IMR-90 (cell line): ENCODE measurements around the gene CHP2. TPM values are rescaled to one million over a fixed set of nuclear protein-coding genes. Genes with fewer than 3 reads are reported as not detected.

Experiments used
- ATAC-seq: fragments of 200-7000 bp; cut with Tn5 transposase; 2 replicates; pipeline ENCODE4 v1.9.1; 2020; ENCODE audit warnings: low read depth, mild to moderate bottlenecking, moderate library complexity
- BruUV-seq: library from RNA; stranded (reverse); fragments of 400-500 nt; replicated peaks from 2 replicates; lab custom pipeline; 2021; lab: Mats Ljungman, UMichigan
- CTCF ChIA-PET: fragments of 300-600 bp; formaldehyde crosslinking; extraction: SDS; loops from one replicate; lab custom pipeline; 2021; ENCODE audit warnings: antibody characterized with exemption; lab: Yijun Ruan, JAX
- POLR2A ChIA-PET: fragments of 300-600 bp; sonication (Branson Sonifier 250); formaldehyde crosslinking; loops from one replicate; lab custom pipeline; 2022; ENCODE audit warnings: antibody characterized with exemption; ENCODE audit not compliant: unreplicated experiment; lab: Charles Lee
- DNase-seq: peaks from one replicate; pipeline ENCODE4 v3.0.0; 2013
- H2AFZ ChIP-seq: replicated peaks from 2 replicates; pipeline ENCODE3; 2013; ENCODE audit warnings: low read length, mild to moderate bottlenecking; ENCODE audit not compliant: poor library complexity
- H2AK5ac ChIP-seq: 2 replicates; pipeline ENCODE4 v1.6.1; 2013; ENCODE audit warnings: low read depth, low read length, inconsistent platforms
- H2AK9ac ChIP-seq: replicated peaks from 2 replicates; pipeline ENCODE3; 2013; ENCODE audit warnings: mild to moderate bottlenecking, low read depth, low read length, moderate library complexity; ENCODE audit not compliant: poor library complexity
- H2BK120ac ChIP-seq: 2 replicates; pipeline ENCODE4 v1.6.1; 2013; ENCODE audit warnings: low read depth, low read length, inconsistent platforms
- H2BK15ac ChIP-seq: 3 replicates; pipeline ENCODE4 v1.6.1; 2013; ENCODE audit warnings: low read depth, low read length, inconsistent platforms
- H2BK20ac ChIP-seq: 2 replicates; pipeline ENCODE4 v1.6.1; 2013; ENCODE audit warnings: low read depth, mild to moderate bottlenecking, inconsistent platforms, low read length, moderate library complexity
- H2BK5ac ChIP-seq: 2 replicates; pipeline ENCODE4 v1.6.1; 2013; ENCODE audit warnings: mild to moderate bottlenecking, low read depth, low read length, inconsistent platforms; ENCODE audit not compliant: poor library complexity, severe bottlenecking
- H3K14ac ChIP-seq: replicated peaks from 2 replicates; pipeline ENCODE4 v1.6.1; 2013; ENCODE audit warnings: low read depth, low read length, inconsistent platforms
- H3K18ac ChIP-seq: 2 replicates; pipeline ENCODE4 v1.6.1; 2013; ENCODE audit warnings: low read depth, low read length, control low read depth
- H3K23ac ChIP-seq: 2 replicates; pipeline ENCODE4 v1.6.1; 2013; ENCODE audit warnings: low read depth, low read length, inconsistent platforms
- H3K27ac ChIP-seq: 2 replicates; pipeline ENCODE4 v1.5.1; 2013; ENCODE audit warnings: mild to moderate bottlenecking, control low read depth, low read length; ENCODE audit not compliant: insufficient read depth
- H3K27me3 ChIP-seq: 2 replicates; pipeline ENCODE4 v1.6.1; 2013; ENCODE audit warnings: low read length; ENCODE audit not compliant: control insufficient read depth, insufficient read depth
- H3K36me3 ChIP-seq: 2 replicates; pipeline ENCODE4 v1.6.1; 2013; ENCODE audit warnings: low read length, mixed read lengths; ENCODE audit not compliant: control insufficient read depth, insufficient read depth
- H3K4ac ChIP-seq: 2 replicates; pipeline ENCODE4 v1.6.1; 2013; ENCODE audit warnings: low read depth, low read length, inconsistent platforms
- H3K4me1 ChIP-seq: 2 replicates; pipeline ENCODE4 v1.6.1; 2013; ENCODE audit warnings: low read length, mixed read lengths; ENCODE audit not compliant: control insufficient read depth, insufficient read depth
- H3K4me2 ChIP-seq: 2 replicates; pipeline ENCODE4 v1.6.1; 2013; ENCODE audit warnings: low read depth, mild to moderate bottlenecking, control low read depth, low read length, moderate library complexity
- H3K4me3 ChIP-seq: 2 replicates; pipeline ENCODE4 v1.5.1; 2013; ENCODE audit warnings: low read depth, mild to moderate bottlenecking, control low read depth, low read length, moderate library complexity; ENCODE audit not compliant: insufficient read depth
- H3K56ac ChIP-seq: 2 replicates; pipeline ENCODE4 v1.6.1; 2013; ENCODE audit warnings: low read length, inconsistent platforms; ENCODE audit not compliant: insufficient read depth; ENCODE audit errors: extremely low read depth
- H3K79me1 ChIP-seq, 2 experiments: 2 replicates each; pipeline ENCODE4 v1.6.1; 2013; ENCODE audit warnings: low read length in 2 of 2, inconsistent platforms in 1 of 2, low read depth in 1 of 2
- H3K9ac ChIP-seq: 2 replicates; pipeline ENCODE4 v1.6.1; 2013; ENCODE audit warnings: low read depth, low read length, control low read depth
- H3K9me1 ChIP-seq: 2 replicates; pipeline ENCODE4 v1.6.1; 2013; ENCODE audit warnings: low read length, inconsistent platforms; ENCODE audit not compliant: insufficient read depth
- H3K9me3 ChIP-seq: 2 replicates; pipeline ENCODE4 v1.6.1; 2013; ENCODE audit warnings: low read length; ENCODE audit not compliant: control insufficient read depth, insufficient read depth
- H4K20me1 ChIP-seq: 2 replicates; pipeline ENCODE4 v1.6.1; 2013; ENCODE audit warnings: low read length, inconsistent platforms; ENCODE audit not compliant: insufficient read depth
- H4K5ac ChIP-seq: 2 replicates; pipeline ENCODE4 v1.6.1; 2013; ENCODE audit warnings: mild to moderate bottlenecking, low read depth, low read length, control low read depth
- H4K8ac ChIP-seq, 2 experiments: 2 replicates each; pipeline ENCODE4 v1.6.1; 2013; ENCODE audit warnings: low read depth in 2 of 2, low read length in 2 of 2, control low read depth in 1 of 2, inconsistent platforms in 1 of 2
- H4K91ac ChIP-seq: 2 replicates; pipeline ENCODE4 v1.6.1; 2013; ENCODE audit warnings: low read depth, low read length, inconsistent platforms; ENCODE audit not compliant: insufficient read depth
- BHLHE40 ChIP-seq: fragments of 150-350 bp; IDR thresholded peaks from 2 replicates; pipeline ENCODE4 v1.6.1; 2016; ENCODE audit warnings: mild to moderate bottlenecking, low read depth, low read length
- CEBPB ChIP-seq: IDR thresholded peaks from 2 replicates; pipeline ENCODE4 v1.6.1; 2012; ENCODE audit warnings: low read depth, low read length, improper control_type of control experiment
- CTCF ChIP-seq: conservative IDR thresholded peaks from 2 replicates; pipeline ENCODE4 v1.5.1; 2012; ENCODE audit warnings: mild to moderate bottlenecking, low read depth, low read length, improper control_type of control experiment
- MAZ ChIP-seq: IDR thresholded peaks from 2 replicates; pipeline ENCODE4 v1.6.1; 2012; ENCODE audit warnings: low read depth, mild to moderate bottlenecking, low read length, improper control_type of control experiment, moderate library complexity, borderline replicate concordance
- NFE2L2 ChIP-seq: fragments of 150-350 bp; IDR thresholded peaks from 2 replicates; pipeline ENCODE4 v1.6.1; 2016; ENCODE audit warnings: low read depth, mild to moderate bottlenecking, low read length
- RAD21 ChIP-seq: IDR thresholded peaks from 2 replicates; pipeline ENCODE4 v1.6.1; 2012; ENCODE audit warnings: low read length, improper control_type of control experiment
- RCOR1 ChIP-seq: IDR thresholded peaks from 2 replicates; pipeline ENCODE4 v1.6.1; 2012; ENCODE audit warnings: mild to moderate bottlenecking, low read length, improper control_type of control experiment; ENCODE audit not compliant: insufficient replicate concordance
- SMC3 ChIP-seq: fragments of 150-350 bp; IDR thresholded peaks from 2 replicates; pipeline ENCODE4 v1.6.1; 2016; ENCODE audit warnings: low read depth, mild to moderate bottlenecking, antibody characterized with exemption, low read length, moderate library complexity
- WGBS, 2 experiments: methylation state at CpG; one replicate each; pipeline versions ENCODE4 v1.1.5 to v1.1.7; 2013; ENCODE audit warnings: missing lambda C conversion rate in 2 of 2; ENCODE audit not compliant: insufficient read length in 1 of 2; ENCODE audit errors: extremely low coverage in 2 of 2; 5-methylcytosine and 5-hydroxymethylcytosine counted together
- dilution Hi-C: fragments of 300-500 bp; cut with HindIII; formaldehyde crosslinking; loops from one replicate; pipeline ENCODE4 v1.14.3; 2018; ENCODE audit warnings: low sequenced_read_pairs; ENCODE audit not compliant: unreplicated experiment
- in situ Hi-C: fragments of 300-500 bp; cut with MboI; formaldehyde crosslinking; loops from 3 replicates; pipeline ENCODE4 v1.14.3; 2019; ENCODE audit warnings: low sequenced_read_pairs, inconsistent platforms, mixed read lengths
- intact Hi-C: fragments of 100-400 bp; cut with micrococcal nuclease; formaldehyde crosslinking; loops from 2 replicates; pipeline ENCODE4 v1.10.0; 2022
- polyA plus RNA-seq, 3 experiments: library from polyadenylated mRNA; depleted of rRNA; stranded (reverse); fragments of >200 nt; gene quantifications; 2 replicates each; pipeline ENCODE4 v1.2.3, GENCODE V29; 2012; ENCODE audit warnings: low replicate concordance in 1 of 3
- total RNA-seq: library from RNA; depleted of rRNA; stranded (reverse); fragments of >200 nt; gene quantifications from 2 replicates; pipeline ENCODE4 v1.2.3, GENCODE V29; 2012

Gene CHP2
- total and polyA plus RNA-seq, 2 of the 4 experiments (the other 2 are of a cell fraction), result not detected

- Histone ChIP-seq H3K9me1 (no peaks in the 10 kb centered on the region), H3K23ac (no peak overlapping the region), H3K27ac (no peak overlapping the region), H4K8ac (no peak overlapping the region), H3K4me2 (no peak overlapping the region), H4K20me1 (no peaks in the 10 kb centered on the region), H3K4me3 (no peak overlapping the region), H2BK15ac (no peak overlapping the region), H4K5ac (no peak overlapping the region), H2AFZ (no peak overlapping the region), H2AK5ac (no peak overlapping the region), H3K27me3 (peaks cover 18% of the 10 kb centered on the region), H3K4ac (no peak overlapping the region), H3K56ac (no peak overlapping the region), H3K18ac (no peak overlapping the region), H2BK20ac (no peak overlapping the region), H3K4me1 (no peaks in the 10 kb centered on the region), H3K9ac (no peak overlapping the region), H2BK120ac (no peak overlapping the region), H3K9me3 (peaks cover 9% of the 10 kb centered on the region), H3K14ac (no peak overlapping the region), H2BK5ac (no peak overlapping the region), H3K36me3 (no peaks in the 10 kb centered on the region), H3K79me1 (no peaks in the 10 kb centered on the region), H2AK9ac (no peak overlapping the region), H4K91ac (no peak overlapping the region)
- dilution Hi-C loops, result no loop called here
- in situ Hi-C loops, result no loop called here
- DNase-seq, result no peak
- intact Hi-C loops, result no loop called here
- WGBS, 2 experiments, result no CpG with 5 or more reads among the region's 4 CpGs
- no TSS peak for BruUV-seq
- ATAC-seq, result no peak
- no peak for TF ChIP-seq CTCF
- TF ChIP-seq SMC3, result no peak
- no peak for TF ChIP-seq NFE2L2
- no peak for TF ChIP-seq BHLHE40
- TF ChIP-seq RAD21, result no peak
- no peak for TF ChIP-seq CEBPB
- TF ChIP-seq RCOR1, result no peak
- TF ChIP-seq MAZ, result no peak
- POLR2A ChIA-PET, result no interaction called here
- CTCF ChIA-PET, result no interaction called here
Observed at GRCh38 chr16:23711785-23712184, 43.0 kb upstream of the CHP2 start.
